Vein endothelial cell (primary cell): Measurements from ENCODE around the gene OR2H2. TPM values are rescaled to one million over a fixed set of nuclear protein-coding genes. Genes with fewer than 3 reads are reported as not detected.

Experiments
- small RNA-seq: library from RNA; depleted of rRNA; stranded (forward); fragments of <200 nt; gene quantifications from one replicate; pipeline ENCODE3, GENCODE V24; 2012
- total RNA-seq: library from RNA; depleted of rRNA; stranded (reverse); fragments of >200 nt; gene quantifications from 2 replicates; pipeline ENCODE4 v1.2.3, GENCODE V29; 2012

Gene OR2H2
- total RNA-seq = not detected in 2 replicates

DNA sequence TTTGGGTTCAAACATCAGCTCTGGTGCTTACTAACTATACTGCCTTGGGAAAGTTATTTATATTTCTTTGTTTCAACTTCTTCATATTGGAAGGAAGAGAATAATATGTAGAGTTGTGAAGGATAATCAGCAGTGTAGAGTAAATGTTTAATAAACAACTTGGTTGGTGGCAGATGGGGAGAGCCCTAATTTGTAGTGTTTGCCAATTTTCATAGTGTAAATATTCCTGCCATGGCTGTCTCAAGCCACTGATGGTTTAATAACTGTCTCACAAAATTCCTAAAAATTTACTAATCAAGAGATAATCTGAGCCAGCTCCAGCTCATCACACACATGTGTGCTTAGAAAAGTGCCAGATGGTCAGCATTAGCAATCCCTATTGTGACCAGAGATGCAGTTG, at the start of gene OR2H2:
OR2H2 (plus strand) TSS at position 301 of the 400 bp plus-strand sequence. CDS start 2,824 bp downstream, outside the sequence.

GRCh38 chr6:29559524-29560287, 25.2 kb upstream of the OR2H2 start, which contains the start of gene UBD:
UBD (minus strand) TSS chr6:29559732; CDS start chr6:29559701, 31 bp downstream.

DNA sequence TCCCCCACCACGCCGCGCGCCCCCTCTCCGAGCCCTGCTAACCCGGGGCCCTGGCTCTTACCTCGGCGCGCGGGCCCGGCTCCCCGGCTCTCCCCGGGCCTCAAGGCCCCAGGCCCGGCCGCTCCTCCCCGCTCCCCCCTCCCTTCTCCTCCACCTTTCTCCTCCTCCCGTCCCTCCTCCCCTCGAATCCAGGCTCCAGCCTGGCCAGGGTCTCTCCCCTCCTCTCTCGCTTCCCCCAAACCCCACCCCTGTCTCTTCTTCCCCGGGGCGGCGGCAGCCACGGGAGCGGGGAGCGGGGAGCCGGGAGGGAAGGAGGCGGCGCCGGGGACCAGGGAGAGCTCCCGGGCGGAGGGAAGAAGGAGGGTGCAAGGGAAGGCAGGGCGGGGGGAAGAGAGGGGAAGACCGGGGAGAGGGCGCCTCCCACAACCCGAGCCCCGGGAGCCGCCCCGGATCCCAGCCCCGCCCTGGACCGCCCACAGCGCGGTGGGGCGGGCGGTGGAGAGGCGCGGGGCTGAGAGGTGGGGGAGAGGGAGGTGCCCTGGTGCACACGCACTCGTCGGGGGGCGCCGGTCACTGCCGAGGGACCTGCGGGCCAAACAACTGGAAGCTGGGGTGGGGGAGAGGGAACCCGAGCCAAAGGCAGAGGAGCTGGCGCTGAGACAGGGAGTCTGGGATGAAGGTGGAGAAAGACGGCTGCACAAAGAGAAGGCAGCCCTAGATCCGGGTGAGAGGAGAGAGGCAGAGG, 48.0 kb downstream of the OR2H2 start, which contains the start of gene GABBR1:
GABBR1 (minus strand) TSS at position 395 of the 745 bp plus-strand sequence. CDS start 798 bp downstream, outside the sequence.

Small RNAs within 50 kb of the gene (small RNA-seq; reads per million reads assigned to genes)
- gene SNORD32B (not detected), gene SUMO2P1 (not detected), gene TMEM183AP1 (not detected)

Other genes starting within 250 kb of the OR2H2 start
- gene OR5V1, start 216.3 kb upstream of the OR2H2 start, total RNA-seq = not detected in 2 replicates
- not detected in 2 replicates for gene OR12D3, start 209.8 kb upstream of the OR2H2 start, total RNA-seq
- gene OR12D2, start 189.5 kb upstream of the OR2H2 start, total RNA-seq = not detected in 2 replicates
- gene OR12D1, start 170.2 kb upstream of the OR2H2 start, total RNA-seq = not detected in 2 replicates
- not detected in 2 replicates for gene OR10C1, start 145.8 kb upstream of the OR2H2 start, total RNA-seq
- not detected in 2 replicates for gene OR11A1, start 128.1 kb upstream of the OR2H2 start, total RNA-seq
- not detected in 2 replicates for gene OR2H1, start 128.0 kb upstream of the OR2H2 start, total RNA-seq
- gene MAS1L, start 97.2 kb upstream of the OR2H2 start, total RNA-seq = not detected in 2 replicates
- gene UBD, start 25.4 kb upstream of the OR2H2 start, total RNA-seq = 3.9 and 7.5 TPM in 2 replicates
- 4.6 and 6.6 TPM in 2 replicates for gene GABBR1, start 48.1 kb downstream of the OR2H2 start, total RNA-seq
- not detected in 2 replicates for gene MOG, start 72.0 kb downstream of the OR2H2 start, total RNA-seq
- 0.10 TPM in 1 of 2 replicates, not detected in the other for gene ZFP57, start 96.0 kb downstream of the OR2H2 start, total RNA-seq
- 0.98 and 5.7 TPM in 2 replicates for gene HLA-F, start 138.3 kb downstream of the OR2H2 start, total RNA-seq
- gene HLA-G, start 242.7 kb downstream of the OR2H2 start, total RNA-seq = not detected in 2 replicates